Breast epithelium (tissue), 4 donors: Measurements from ENCODE around the gene KRTAP5-3. TPM values are rescaled to one million over a fixed set of nuclear protein-coding genes. Genes with fewer than 3 reads are reported as not detected.
"Not testable (repeated sequence)": the region's sequence is repeated elsewhere in the genome, so short reads cannot be mapped to it uniquely, and the experiment has no call there.

Source experiments
- DNase-seq, 2 donors: peaks; one replicate each; pipeline ENCODE4 v3.0.0-alpha.2; 2019; ENCODE audit warnings: low spot score in 2 of 2
- H3K27ac ChIP-seq, 2 donors: fragments of 200-600 bp; sonication (generic) in 1 of 2; one replicate each; pipeline ENCODE4 v1.5.1; 2016 to 2019; ENCODE audit warnings: mild to moderate bottlenecking in 1 of 2
- H3K27me3 ChIP-seq, 2 donors: fragments of 200-600 bp; sonication (generic) in 1 of 2; one replicate each; pipeline versions ENCODE4 v1.5.1 to v1.6.0; 2017 to 2019; ENCODE audit warnings: control low read depth in 1 of 2, mild to moderate bottlenecking in 1 of 2
- H3K36me3 ChIP-seq: fragments of 200-600 bp; one replicate; pipeline ENCODE4 v1.5.1; 2019
- H3K4me1 ChIP-seq, 2 donors: fragments of 200-600 bp; sonication (generic); one replicate each; pipeline ENCODE4 v1.5.1; 2016 to 2019; ENCODE audit warnings: control low read depth in 1 of 2
- H3K4me3 ChIP-seq, 3 donors: fragments of 200-600 bp; sonication (generic); 1 replicate in 2 of 3; 2 replicates in 1 of 3; pipeline ENCODE4 v1.5.1; 2016 to 2019; ENCODE audit warnings: mild to moderate bottlenecking in 3 of 3, moderate library complexity in 2 of 3
- H3K9me3 ChIP-seq, 2 donors: fragments of 200-600 bp; sonication (generic) in 1 of 2; one replicate each; pipeline ENCODE4 v1.5.1; 2016 to 2019; ENCODE audit warnings: control low read depth in 1 of 2
- POLR2A ChIP-seq: fragments of 450-650 bp; IDR thresholded peaks from one replicate; pipeline ENCODE4 v1.6.1; 2016; ENCODE audit warnings: antibody characterized with exemption, mild to moderate bottlenecking, moderate library complexity
- POLR2AphosphoS5 ChIP-seq, 3 donors: sonication (generic); formaldehyde crosslinking; IDR thresholded peaks; one replicate each; pipeline ENCODE4 v1.6.1; 2017; ENCODE audit warnings: antibody characterized with exemption in 3 of 3
- intact Hi-C: fragments of 100-400 bp; cut with DNase I; formaldehyde crosslinking; loops from one replicate; pipeline ENCODE4 v1.15.1; 2023; ENCODE audit warnings: low total_unique reads
- total RNA-seq, 3 donors: library from RNA; depleted of rRNA; stranded (reverse); fragments of >200 nt; gene quantifications; one replicate each; pipeline ENCODE4 v1.1.0, GENCODE V29; 2016
- TF ChIP-seq, protein P1 (sequence below), 3 donors: fragments of 450-650 bp; IDR thresholded peaks; one replicate each; pipeline ENCODE4 v1.5.1; 2016 to 2017; ENCODE audit warnings: antibody characterized with exemption in 3 of 3, mild to moderate bottlenecking in 3 of 3, moderate library complexity in 3 of 3

The KRTAP5-3 gene
- total RNA-seq, 3 donors from 2014 or later, result not detected

DNA sequence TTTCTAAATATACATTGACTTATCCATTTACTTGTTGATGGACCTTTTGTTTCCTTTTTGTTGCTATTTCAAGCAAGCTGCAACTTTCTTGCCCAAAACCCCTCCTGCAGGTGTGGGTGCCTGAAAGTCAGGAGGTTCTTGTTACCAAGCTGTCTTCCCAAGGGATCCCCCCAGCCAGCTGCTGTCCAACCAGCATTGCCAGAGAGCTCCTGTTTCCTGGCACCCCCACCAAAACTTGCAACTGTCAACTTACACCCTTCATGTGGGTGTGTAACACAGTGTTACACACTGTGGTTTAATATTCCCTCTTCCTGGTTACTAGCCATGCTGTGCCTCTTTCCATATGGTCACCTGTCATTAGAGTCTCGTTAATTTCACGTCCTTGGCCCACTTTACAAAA is 21.6 kb downstream of the KRTAP5-3 start:
- H3K9me3 ChIP-seq, result no peaks in the 10 kb centered on the region

GRCh38 chr11:1584661-1585370 is 23.4 kb downstream of the KRTAP5-3 start, which contains the start of gene KRTAP5-1:
KRTAP5-1 (minus strand) TSS chr11:1585283; CDS start chr11:1585249, 34 bp downstream.
- not testable (repeated sequence) for H3K4me3 ChIP-seq, H3K4me1 ChIP-seq, H3K27ac ChIP-seq, H3K9me3 ChIP-seq, DNase-seq, H3K27me3 ChIP-seq, H3K36me3 ChIP-seq
- intact Hi-C loops, result loop anchor here (1.0 kb wide), 1 partner anchor 328 kb away; no protein-coding TSS in a partner anchor

More for the DNA sequence above, 21.6 kb downstream of the KRTAP5-3 start:
- no peak for TF ChIP-seq POLR2AphosphoS5 (IDR thresholded peaks at IDR 0.05)
- TF ChIP-seq POLR2A, result no peak
- TF ChIP-seq, protein P1, sequence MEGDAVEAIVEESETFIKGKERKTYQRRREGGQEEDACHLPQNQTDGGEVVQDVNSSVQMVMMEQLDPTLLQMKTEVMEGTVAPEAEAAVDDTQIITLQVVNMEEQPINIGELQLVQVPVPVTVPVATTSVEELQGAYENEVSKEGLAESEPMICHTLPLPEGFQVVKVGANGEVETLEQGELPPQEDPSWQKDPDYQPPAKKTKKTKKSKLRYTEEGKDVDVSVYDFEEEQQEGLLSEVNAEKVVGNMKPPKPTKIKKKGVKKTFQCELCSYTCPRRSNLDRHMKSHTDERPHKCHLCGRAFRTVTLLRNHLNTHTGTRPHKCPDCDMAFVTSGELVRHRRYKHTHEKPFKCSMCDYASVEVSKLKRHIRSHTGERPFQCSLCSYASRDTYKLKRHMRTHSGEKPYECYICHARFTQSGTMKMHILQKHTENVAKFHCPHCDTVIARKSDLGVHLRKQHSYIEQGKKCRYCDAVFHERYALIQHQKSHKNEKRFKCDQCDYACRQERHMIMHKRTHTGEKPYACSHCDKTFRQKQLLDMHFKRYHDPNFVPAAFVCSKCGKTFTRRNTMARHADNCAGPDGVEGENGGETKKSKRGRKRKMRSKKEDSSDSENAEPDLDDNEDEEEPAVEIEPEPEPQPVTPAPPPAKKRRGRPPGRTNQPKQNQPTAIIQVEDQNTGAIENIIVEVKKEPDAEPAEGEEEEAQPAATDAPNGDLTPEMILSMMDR (IDR thresholded peaks at IDR 0.05), result no peak
- DNase-seq, result no peak
- H3K4me3 ChIP-seq, result no peak overlapping the region
- H3K4me1 ChIP-seq, result no peaks in the 10 kb centered on the region
- no peaks in the 10 kb centered on the region for H3K27me3 ChIP-seq
- no peaks in the 10 kb centered on the region for H3K36me3 ChIP-seq
- no peak overlapping the region for H3K27ac ChIP-seq
- intact Hi-C loops, result no loop called here

DNA sequence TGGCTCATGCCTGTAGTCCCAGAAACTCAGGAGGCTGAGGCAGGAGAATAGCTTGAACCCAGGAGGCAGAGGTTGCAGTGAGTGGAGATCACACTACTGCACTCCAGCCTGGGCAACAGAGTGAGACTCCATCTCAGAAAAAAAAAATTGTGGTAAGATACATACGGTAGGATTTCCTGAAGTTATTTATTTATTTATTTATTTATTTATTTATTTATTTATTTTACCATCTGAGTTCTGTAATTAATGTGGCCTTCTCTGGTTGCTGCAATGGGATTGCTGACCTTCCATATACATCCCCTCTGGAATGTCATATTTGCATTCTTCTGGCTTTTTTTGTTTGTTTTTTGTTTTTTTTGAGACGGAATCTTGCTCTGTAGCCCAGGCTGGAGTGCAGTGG is 25.4 kb downstream of the KRTAP5-3 start:
- H3K27ac ChIP-seq, H3K9me3 ChIP-seq, H3K4me3 ChIP-seq, intact Hi-C loops, H3K4me1 ChIP-seq, H3K27me3 ChIP-seq, DNase-seq, H3K36me3 ChIP-seq: not testable (repeated sequence)

DNA sequence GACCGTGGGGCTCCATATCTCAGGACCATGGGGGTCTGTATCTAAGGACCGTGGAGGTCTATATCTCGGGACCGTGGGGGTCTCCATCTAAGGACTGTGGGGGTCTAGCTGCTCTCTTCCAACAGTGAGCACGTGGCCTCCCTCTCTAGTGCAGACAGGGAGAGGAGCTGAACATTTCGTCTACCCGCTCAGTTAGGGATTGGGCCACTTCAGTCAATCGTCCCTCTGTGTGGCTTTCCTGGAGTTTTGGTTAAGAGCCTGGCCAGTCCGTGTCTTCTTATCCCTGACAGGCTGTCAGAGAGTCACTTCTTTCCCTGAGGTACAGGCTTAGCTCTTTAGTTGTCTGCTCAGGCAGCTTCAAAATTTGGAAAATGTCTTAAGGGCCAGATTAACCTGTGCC is 26.3 kb downstream of the KRTAP5-3 start:
- Histone ChIP-seq H3K27ac (no peak overlapping the region), H3K4me3 (no peak overlapping the region), H3K36me3 (no peaks in the 10 kb centered on the region), H3K27me3 (no peaks in the 10 kb centered on the region), H3K4me1 (no peaks in the 10 kb centered on the region), H3K9me3 (peaks cover 0 to 9% of the 10 kb centered on the region in 2 donors)
- no peak for TF ChIP-seq POLR2AphosphoS5 (IDR thresholded peaks at IDR 0.05)
- no peak for TF ChIP-seq POLR2A
- TF ChIP-seq, protein P1 (IDR thresholded peaks at IDR 0.05), result no peak
- intact Hi-C loops, result no loop called here
- no peak for DNase-seq

DNA sequence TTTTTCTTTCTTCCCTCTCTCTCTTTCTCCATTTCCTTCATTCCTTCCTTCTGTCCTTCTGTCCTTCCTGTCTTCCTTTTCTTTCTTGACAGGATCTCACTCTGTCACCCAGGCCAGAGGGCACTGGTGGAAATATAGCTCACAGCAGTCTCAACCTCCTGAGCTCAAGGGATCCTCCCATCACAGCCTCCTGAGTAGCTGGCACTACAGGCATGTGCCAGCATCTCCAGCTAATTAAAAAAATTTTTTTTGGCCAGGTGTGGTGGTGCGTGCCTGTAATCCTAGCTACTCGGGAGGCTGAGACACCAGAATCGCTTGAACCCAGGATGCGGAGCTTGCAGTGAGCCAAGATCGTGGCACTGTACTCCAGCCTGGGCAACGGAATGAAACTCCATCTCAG is 31.4 kb downstream of the KRTAP5-3 start:
- Histone ChIP-seq H3K4me3 (no peak overlapping the region), H3K36me3 (no peaks in the 10 kb centered on the region), H3K27ac (no peak overlapping the region), H3K4me1 (peaks cover 0 to 7% of the 10 kb centered on the region in 2 donors), H3K9me3 (peaks cover 0 to 9% of the 10 kb centered on the region in 2 donors), H3K27me3 (peaks cover 0 to 15% of the 10 kb centered on the region in 2 donors)
- intact Hi-C loops, result no loop called here
- no peak for DNase-seq
- TF ChIP-seq POLR2AphosphoS5 (IDR thresholded peaks at IDR 0.05) (no peak), POLR2A (no peak)
- TF ChIP-seq, protein P1 (IDR thresholded peaks at IDR 0.05), result no peak

DNA sequence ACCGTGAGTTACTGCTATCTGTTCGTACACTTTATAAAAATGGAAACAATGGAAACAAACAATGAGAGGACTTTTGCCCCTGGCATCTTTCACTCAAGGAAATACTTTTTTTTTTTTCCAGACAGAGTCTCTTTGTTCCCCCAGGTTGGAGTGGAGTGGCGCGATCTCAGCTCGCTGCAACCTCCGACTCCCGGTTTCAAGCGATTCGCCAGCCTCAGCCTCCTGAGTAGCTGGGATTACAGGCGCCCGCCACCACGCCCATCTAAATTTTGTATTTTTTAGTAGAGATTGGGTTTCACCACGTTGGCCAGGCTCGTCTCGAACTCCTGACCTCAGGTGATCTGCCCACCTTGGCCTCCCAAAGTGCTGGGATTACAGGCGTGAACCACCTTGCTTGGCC is 32.5 kb downstream of the KRTAP5-3 start:
- intact Hi-C loops, H3K27ac ChIP-seq, H3K36me3 ChIP-seq, DNase-seq, H3K4me1 ChIP-seq, H3K4me3 ChIP-seq, H3K9me3 ChIP-seq: not testable (repeated sequence)
- H3K27me3 ChIP-seq, result peaks cover 0 to 15% of the 10 kb centered on the region in 2 donors
